Measurements from ENCODE around the gene NT5E.

The NT5E gene

DNA sequence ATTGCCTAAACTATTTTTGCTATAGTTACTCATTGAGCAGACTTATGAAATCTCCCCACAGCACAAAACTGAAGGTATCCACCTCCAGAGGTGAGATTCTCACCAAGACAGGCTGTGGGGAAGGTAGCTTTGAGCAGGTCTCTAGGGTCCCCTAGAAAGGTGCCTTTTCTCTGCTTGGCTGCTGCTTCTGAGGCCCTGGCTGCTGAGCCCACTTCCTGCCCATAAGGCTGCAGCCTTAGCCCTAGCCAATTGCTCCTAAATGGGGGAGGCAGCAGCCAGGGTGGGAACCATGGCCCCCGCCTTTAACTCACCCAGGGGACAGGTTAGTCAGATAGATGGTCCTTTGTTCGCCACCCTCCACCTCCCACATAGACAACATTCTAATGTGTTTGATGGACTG lies 3.6 kb downstream of the NT5E start:
- H3K27ac ChIP-seq = no peak overlapping the region
- no peak for TF ChIP-seq ZFX (IDR thresholded peaks at IDR 0.05)
- TF ChIP-seq, protein P1, sequence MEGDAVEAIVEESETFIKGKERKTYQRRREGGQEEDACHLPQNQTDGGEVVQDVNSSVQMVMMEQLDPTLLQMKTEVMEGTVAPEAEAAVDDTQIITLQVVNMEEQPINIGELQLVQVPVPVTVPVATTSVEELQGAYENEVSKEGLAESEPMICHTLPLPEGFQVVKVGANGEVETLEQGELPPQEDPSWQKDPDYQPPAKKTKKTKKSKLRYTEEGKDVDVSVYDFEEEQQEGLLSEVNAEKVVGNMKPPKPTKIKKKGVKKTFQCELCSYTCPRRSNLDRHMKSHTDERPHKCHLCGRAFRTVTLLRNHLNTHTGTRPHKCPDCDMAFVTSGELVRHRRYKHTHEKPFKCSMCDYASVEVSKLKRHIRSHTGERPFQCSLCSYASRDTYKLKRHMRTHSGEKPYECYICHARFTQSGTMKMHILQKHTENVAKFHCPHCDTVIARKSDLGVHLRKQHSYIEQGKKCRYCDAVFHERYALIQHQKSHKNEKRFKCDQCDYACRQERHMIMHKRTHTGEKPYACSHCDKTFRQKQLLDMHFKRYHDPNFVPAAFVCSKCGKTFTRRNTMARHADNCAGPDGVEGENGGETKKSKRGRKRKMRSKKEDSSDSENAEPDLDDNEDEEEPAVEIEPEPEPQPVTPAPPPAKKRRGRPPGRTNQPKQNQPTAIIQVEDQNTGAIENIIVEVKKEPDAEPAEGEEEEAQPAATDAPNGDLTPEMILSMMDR (conservative IDR thresholded peaks at IDR 0.05) = no peak

DNA sequence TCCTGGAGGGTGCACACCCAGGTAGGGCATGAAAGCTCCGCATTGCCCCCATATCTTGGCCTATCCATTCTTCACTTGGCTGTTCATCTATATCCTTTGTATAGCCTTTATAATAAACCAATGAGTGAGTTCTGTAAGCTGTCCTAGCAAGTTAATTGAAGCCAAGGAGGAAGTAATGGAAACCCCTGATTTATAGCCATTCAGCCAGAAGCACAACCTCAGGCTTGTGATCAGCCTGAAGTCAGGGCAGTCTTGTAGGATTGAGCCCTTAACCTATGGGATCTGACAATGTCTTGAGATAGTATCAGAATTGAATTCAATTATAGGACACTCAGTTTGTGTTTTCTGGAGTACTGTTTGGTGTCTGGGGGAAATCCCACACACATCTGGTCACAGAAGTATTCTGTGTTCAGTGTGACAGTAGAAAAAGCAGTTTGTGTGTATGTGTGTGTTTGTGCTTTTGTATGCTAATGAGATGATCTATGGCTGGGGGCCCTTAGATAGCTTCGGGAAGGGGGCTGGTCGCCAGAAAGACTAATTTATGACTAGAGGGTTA lies 5.7 kb downstream of the NT5E start:
- H3K27ac ChIP-seq = no peak overlapping the region

GRCh38 chr6:85456782-85457181 lies 6.9 kb downstream of the NT5E start:
- H3K27ac ChIP-seq = no peak overlapping the region
- no peak for TF ChIP-seq ZFX (IDR thresholded peaks at IDR 0.05)
- TF ChIP-seq, protein P1 (conservative IDR thresholded peaks at IDR 0.05) = no peak

More for the DNA sequence above, 5.7 kb downstream of the NT5E start:
- TF ChIP-seq ZFX (IDR thresholded peaks at IDR 0.05) = no peak
- TF ChIP-seq, protein P1 (conservative IDR thresholded peaks at IDR 0.05) = no peak

DNA sequence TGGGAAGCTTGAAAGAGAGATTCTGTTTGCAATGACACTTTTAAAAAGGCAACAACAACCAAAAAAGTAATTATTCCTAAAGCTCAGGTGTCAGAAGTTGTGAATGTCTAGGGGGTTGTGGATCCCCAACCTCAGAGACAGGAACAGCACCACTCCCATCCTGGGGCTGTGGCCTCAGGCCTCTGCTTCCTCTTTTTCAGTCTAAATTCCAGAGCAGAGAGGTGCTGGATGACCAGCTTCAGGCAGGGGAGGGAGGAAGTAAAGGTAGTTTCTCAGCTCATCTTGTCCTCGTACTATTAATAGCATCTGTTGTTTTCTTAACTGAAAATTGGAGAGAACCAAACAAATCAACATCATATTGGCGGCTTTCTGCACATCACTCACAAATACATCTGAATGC lies 8.3 kb downstream of the NT5E start:
- no peak overlapping the region for H3K27ac ChIP-seq
- no peak for TF ChIP-seq ZFX (IDR thresholded peaks at IDR 0.05)
- TF ChIP-seq, protein P1 (conservative IDR thresholded peaks at IDR 0.05) = no peak

- H3K27ac ChIP-seq = no peak overlapping the region
- TF ChIP-seq, protein P1 (conservative IDR thresholded peaks at IDR 0.05) = no peak
- no peak for TF ChIP-seq ZFX (IDR thresholded peaks at IDR 0.05)
Observed at GRCh38 chr6:85458782-85459181, 8.9 kb downstream of the NT5E start.

- TF ChIP-seq ZFX (IDR thresholded peaks at IDR 0.05) = no peak
- TF ChIP-seq, protein P1 (conservative IDR thresholded peaks at IDR 0.05) = no peak
- H3K27ac ChIP-seq = no peak overlapping the region
Observed at GRCh38 chr6:85459224-85459901, 9.5 kb downstream of the NT5E start.

DNA sequence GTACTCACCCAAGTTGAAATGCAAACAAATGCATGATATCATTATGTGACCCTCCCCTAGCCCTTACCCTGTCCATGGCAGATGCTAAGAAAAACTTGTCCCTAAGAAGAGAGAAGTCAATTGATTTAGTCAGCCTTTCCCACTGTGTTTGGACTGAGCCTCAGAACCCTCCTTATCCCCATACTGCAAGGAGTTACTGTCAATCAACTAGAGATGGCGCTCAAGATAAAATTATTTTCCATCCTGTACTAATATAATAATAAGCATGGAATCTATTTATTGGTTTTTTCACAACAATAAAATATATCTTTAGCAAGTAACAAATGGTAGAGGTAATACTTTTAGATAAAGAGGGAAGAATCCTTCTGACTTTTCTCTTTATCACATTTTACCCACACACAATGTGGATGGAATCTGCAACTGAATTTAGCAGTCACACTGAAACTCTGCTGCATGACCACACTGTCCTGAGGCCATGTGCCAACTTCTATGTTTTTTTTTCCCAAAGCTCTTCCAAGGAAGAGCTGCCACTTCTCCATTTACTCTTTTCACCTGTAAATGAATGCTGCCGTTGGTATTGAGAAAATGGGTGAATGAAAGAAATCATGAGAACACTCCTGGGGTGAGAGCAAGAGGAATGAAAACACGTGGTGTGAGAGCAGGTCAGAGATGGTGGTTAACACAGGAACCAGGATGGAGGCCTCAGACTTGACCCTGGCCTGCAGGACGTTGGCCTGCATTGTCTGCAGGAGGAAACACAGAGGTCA lies 10.5 kb downstream of the NT5E start:
- TF ChIP-seq, protein P1 (conservative IDR thresholded peaks at IDR 0.05) = no peak
- no peak overlapping the region for H3K27ac ChIP-seq

Data from C4-2B (cell line).